Fibroblast of pulmonary artery (primary cell): ENCODE measurements around the gene NHERF2.

ENCODE experiments used
- DNase-seq: peaks from one replicate; pipeline ENCODE4 v3.0.0-alpha.2; 2010; ENCODE audit warnings: low read depth
- H3K4me3 ChIP-seq: replicated peaks from 2 replicates; pipeline ENCODE4 v1.5.1; 2011; ENCODE audit warnings: low read depth, mild to moderate bottlenecking, control low read depth, low read length, moderate library complexity
- TF ChIP-seq, protein P1 (sequence below): IDR thresholded peaks from 2 replicates; pipeline ENCODE4 v1.5.1; 2011; ENCODE audit warnings: mild to moderate bottlenecking, control low read depth, low read length, inconsistent platforms; ENCODE audit errors: missing control alignments

NHERF2 gene

DNA sequence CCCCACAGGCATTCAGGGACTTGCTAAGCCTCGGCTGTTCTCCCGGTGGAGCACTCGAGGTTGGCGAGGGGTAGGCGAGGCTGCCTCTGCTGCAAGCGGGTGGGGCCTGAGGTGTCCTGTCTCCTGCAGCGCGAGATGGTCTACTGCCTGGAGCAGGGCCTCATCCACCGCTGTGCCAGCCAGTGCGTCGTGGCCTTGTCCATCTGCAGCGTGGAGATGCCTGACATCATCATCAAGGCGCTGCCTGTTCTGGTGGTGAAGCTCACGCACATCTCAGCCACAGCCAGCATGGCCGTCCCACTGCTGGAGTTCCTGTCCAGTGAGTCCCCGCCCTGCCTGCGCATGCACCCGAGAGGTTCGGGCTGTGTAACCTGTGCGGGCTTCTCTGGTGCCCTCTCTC, 47.4 kb downstream of the NHERF2 start:
- TF ChIP-seq, protein P1, sequence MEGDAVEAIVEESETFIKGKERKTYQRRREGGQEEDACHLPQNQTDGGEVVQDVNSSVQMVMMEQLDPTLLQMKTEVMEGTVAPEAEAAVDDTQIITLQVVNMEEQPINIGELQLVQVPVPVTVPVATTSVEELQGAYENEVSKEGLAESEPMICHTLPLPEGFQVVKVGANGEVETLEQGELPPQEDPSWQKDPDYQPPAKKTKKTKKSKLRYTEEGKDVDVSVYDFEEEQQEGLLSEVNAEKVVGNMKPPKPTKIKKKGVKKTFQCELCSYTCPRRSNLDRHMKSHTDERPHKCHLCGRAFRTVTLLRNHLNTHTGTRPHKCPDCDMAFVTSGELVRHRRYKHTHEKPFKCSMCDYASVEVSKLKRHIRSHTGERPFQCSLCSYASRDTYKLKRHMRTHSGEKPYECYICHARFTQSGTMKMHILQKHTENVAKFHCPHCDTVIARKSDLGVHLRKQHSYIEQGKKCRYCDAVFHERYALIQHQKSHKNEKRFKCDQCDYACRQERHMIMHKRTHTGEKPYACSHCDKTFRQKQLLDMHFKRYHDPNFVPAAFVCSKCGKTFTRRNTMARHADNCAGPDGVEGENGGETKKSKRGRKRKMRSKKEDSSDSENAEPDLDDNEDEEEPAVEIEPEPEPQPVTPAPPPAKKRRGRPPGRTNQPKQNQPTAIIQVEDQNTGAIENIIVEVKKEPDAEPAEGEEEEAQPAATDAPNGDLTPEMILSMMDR: no peak
- no peak overlapping the region for H3K4me3 ChIP-seq
- DNase-seq: no peak

- TF ChIP-seq, protein P1: no peak
- no peak overlapping the region for H3K4me3 ChIP-seq
- no peak for DNase-seq
Measured at GRCh38 chr16:2075631-2076030, 48.9 kb downstream of the NHERF2 start.

- H3K4me3 ChIP-seq: no peak overlapping the region
- TF ChIP-seq, protein P1: no peak
- DNase-seq: no peak
Measured at GRCh38 chr16:2076072-2076865, 49.6 kb downstream of the NHERF2 start.

- TF ChIP-seq, protein P1: no peak
- no peak for DNase-seq
- no peak overlapping the region for H3K4me3 ChIP-seq
Measured at GRCh38 chr16:2077016-2077415, 50.3 kb downstream of the NHERF2 start.

- DNase-seq: no peak
- H3K4me3 ChIP-seq: no peak overlapping the region
- TF ChIP-seq, protein P1: no peak
Measured at GRCh38 chr16:2077696-2078095, 51.0 kb downstream of the NHERF2 start.

DNA sequence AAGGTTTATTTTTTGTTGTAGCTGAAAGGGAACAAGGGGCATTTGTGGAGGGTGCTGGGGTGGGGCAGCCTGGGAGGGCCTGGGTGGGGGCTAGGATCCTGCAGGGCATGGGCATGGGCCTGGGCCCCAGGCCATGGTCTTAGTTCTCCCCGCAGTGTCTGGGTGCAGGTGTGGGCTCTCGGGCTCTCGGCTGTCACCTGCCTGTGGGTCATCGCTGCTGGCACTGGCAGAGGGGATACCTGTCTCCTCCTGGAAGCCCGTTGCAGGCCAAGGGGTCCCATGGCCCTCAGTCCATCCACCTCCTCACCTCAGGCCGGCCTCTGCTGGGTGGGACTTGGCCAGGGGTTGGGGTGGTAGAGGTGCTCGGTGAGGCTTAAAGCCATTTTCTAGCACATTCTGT, 51.4 kb downstream of the NHERF2 start:
- TF ChIP-seq, protein P1: no peak
- no peak for DNase-seq
- no peak overlapping the region for H3K4me3 ChIP-seq

- no peak for DNase-seq
- TF ChIP-seq, protein P1: no peak
- no peak overlapping the region for H3K4me3 ChIP-seq
Measured at GRCh38 chr16:2078691-2079090, 52.0 kb downstream of the NHERF2 start.
